GM19468 (cell line): ENCODE measurements around the gene AFM.

Experiments used
- ATAC-seq: cut with Tn5 transposase; IDR thresholded peaks from one replicate; pipeline ENCODE4 v1.9.1; 2021; ENCODE audit warnings: mild to moderate bottlenecking, moderate library complexity, moderate number of reproducible peaks; ENCODE audit not compliant: unreplicated experiment; ENCODE audit errors: extremely low read depth

The AFM gene

DNA sequence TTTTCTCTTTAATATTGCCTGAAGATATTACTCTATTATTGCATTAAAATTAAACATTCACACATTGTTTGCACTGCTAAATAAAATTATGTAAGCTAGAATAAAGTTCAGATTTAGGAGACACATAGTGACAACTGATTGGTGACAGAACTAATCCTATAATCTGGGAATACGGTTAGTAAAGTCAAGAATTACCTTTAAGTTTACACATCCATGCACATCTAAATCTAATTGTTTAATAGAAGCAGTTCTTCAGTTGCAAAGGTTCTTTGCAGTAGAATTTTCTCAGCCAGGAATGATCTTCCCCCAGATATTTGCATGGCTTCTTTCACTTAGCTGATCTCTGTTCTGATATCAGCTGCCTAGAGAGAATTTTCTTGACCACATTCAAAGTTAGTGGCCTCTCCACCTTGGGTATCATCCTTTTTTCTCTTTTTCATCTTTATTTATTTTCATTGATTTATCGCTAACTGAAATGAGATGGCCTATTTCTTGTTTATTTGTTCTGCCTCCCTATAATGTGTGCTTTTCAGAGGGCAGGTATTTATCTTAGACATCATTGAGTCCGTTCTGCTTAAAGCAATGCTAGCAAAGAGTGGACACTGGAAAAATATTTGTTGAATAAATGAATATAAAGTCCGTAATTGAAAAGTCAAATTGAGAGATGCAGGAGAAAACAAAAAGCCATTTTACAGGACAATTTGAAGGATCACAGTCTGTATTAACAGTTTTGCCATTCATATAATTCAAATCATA is 32.9 kb upstream of the AFM start:
- no peak for ATAC-seq

DNA sequence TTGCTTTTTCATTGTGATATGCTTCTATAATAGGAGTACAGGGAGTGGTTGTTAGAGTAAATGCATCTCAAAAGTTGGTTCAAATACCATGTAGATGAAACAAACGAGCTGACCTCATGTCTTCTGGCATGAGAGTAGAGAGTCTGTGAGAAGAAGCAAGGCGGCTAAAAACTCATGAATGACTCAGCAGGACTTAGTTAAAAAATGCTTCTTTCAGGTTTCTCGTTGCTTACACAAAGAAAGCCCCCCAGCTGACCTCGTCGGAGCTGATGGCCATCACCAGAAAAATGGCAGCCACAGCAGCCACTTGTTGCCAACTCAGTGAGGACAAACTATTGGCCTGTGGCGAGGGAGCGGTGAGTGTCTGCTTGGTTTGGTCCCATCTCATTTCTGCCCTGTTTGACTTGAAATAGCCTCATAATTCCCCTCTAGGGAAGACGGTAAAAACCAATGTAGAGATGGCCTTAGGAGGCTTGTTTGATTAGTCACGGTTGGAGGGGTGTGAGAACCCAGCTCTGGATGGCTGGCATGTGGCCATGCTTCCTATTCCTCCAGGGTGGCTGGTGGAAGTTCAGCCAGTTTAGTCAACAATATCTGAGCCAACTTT is 31.0 kb upstream of the AFM start:
- no peak for ATAC-seq

DNA sequence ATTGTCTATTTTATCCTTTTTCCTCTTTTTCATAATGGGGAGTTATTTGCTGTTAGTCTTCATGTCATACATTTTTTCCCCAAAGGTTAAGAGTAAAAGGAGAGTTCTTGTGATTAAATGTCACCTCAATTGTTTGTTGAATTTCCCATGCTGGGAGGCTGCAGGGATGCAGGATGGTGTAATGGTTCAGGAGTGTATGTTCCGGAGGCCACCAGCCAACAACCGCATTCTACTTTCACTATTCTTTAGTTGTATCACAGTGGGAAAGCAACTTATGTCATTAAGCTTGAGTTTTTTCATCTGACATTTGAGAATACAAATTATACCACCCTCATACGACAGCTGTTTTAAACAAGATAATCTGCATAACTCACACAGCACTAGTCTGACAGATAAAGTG is 30.1 kb upstream of the AFM start:
- no peak for ATAC-seq

DNA sequence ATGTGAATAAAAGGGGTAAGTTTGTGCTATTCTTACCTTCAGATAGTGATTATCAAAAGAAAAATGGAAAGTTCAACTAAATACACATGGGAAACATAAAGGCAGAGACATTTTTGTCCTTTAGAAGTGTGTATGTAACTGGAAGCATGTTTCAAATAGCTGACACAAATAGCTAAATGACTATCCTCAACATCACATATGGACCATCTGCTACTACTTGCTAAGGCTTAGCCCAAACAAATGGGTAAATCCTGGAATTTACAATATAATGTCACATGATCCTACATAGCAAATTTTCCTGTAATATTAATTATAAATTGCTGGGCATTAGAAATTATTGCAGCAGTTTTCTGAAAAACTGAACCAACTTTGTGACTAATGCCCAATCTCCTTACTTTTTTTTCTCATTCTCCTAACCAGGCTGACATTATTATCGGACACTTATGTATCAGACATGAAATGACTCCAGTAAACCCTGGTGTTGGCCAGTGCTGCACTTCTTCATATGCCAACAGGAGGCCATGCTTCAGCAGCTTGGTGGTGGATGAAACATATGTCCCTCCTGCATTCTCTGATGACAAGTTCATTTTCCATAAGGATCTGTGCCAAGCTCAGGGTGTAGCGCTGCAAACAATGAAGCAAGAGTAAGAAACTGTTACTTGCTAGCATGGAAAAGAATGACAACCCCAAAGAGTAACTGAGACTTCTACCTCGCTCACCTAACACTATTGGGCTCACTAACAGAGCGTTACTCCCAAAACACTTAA is 29.4 kb upstream of the AFM start:
- ATAC-seq, result no peak

DNA sequence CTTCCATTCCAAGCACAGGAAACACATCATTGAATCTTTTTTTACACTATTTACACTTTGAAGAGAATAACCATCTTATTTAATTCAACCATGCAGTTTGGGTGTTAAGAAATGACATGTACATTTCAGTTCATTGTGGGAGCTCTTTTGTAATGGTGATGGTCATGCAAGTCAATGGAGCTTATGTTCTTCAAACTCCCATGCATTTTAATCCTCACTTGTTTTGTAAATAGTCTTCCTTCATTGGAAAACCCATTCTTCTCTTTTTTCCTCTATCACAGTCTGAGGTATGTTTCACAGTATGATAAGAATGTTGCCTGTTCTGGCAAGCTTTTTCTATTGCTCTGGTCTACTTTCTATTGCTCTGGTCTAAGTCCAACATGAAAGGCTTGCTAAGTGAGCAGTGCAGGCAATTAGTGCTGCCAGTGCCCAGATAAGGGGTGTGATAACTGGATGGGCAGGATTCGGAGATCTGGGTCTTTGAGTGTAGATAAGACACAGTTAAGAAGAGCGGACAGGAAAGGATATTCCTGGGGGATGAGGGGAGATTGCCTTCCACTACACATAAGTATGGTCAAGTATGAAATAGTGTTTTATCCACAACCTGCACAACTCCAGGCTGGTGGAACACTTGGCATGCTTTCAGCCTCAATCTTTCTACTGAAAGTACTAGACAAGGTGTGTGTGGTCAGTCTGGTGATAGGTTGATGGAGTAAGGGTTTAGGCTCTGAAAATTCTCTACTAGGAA is 28.4 kb upstream of the AFM start:
- no peak for ATAC-seq

DNA sequence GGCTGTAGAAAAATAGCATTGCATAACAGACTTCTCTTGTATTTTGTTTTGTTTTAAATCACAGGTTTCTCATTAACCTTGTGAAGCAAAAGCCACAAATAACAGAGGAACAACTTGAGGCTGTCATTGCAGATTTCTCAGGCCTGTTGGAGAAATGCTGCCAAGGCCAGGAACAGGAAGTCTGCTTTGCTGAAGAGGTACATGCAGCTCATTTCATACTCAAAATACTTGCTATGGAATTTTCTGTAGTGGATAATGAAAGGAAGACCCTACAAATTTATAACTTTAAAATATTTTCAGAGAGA is 27.9 kb upstream of the AFM start:
- ATAC-seq, result no peak

DNA sequence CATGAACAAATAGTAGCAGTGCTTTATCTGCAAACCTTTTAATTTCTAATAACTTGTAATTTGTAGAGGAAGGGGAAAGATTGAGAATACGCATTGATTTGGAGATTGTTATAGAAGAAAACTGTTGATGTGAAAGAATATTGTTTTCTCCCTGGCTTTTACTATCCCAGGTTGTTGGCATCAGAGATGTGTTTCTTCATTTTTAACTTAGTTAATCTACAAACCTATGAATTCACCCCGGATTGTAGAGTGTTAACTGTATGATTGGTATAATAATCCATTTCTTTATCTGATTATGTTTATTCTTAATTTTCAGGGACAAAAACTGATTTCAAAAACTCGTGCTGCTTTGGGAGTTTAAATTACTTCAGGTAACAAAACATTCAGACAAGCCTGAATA is 26.6 kb upstream of the AFM start:
- no peak for ATAC-seq

DNA sequence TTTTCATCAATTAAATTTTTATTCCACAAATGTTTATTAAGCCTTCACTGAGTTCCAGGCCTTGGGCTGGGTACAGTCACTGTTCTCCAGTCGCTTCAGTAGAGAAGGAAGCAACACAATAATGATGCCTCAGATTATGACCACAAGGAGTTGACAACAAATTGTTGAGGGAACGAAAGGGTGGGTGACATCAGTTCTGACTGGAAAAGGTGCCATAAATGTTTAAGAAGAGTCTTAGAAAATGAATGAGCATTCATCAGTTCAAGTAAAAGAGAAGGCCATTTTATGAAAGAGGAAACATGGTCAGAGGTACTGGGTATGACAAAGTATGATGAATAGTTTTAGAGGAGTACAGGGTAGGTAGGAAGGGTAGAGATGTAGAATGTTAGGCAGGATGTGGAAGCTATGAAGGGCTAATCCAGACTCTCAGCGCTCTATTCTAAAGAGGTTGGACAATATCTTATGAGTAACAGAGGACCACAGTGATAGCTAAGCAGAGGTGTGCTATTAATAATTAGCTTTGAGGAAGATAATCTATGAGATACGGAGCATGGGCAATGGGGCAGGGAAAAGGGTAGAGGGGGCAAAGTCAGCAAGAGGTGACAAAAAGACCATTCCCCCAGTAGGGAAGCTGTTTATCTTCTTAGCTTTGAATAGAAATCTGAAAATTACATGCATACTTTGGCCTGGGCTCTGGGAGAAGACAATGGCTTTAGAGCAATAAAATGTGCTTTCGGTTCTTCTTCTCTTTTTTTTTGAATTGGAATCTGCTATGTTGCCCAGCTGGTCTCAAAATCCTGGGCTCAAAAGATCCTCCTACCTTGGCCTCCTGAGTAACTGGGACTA is 25.1 kb upstream of the AFM start:
- ATAC-seq, result no peak

DNA sequence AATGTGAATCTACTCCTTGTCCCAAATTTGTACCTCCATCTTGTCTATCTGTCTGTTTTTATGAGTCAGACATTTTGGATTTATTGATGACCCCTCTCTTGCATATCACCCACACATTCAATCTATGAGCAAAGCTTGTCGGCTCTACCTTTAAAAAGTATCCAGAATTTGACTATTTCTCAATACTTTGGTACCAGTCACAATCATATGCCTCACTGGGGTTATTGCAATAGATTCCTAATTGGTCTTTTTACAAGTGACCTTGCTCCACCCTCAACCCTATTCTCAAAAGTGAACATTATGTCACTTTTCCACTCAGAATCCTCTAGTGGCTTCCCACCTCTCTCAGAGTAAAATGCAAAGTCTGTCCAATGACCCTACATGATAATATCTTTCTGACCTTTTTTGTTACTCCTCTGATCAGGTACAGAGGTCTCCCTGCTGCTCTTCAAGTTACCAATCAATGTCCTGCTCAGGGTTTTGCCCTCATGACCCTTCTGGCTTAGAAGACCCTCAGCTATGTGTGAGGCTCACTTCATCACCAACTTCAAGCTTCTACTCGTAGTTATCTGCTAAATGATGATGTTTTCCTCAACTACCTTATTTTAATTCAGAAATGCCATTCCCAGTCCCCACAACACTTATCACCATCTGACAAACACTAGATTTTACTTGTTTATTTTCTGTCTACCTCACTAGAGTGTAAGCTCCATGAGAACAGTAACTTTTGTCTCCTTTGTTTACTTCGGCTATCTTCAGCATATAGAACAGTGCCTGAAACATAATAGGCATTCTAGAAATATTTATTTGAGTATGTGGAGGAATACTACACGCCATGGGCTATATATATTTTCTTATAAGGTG is 23.1 kb upstream of the AFM start:
- no peak for ATAC-seq

DNA sequence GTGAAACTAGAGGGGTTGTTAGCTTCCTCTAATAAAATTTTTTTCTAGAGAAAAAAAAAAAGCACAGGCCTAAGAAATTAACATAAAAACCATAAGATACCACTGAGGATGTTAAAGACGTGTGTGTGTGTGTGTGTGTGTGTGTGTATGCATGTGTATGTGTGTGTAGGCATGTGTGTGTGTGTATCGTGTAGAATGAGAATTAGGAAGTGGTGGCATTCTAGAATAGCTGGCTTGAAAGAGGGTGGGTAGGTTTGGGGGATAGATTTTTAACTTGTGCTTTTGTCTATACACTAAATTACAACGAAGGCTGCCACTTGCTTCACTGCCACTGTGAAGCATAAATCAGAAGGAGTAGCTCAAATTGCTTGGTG is 22.5 kb upstream of the AFM start:
- ATAC-seq, result no peak

DNA sequence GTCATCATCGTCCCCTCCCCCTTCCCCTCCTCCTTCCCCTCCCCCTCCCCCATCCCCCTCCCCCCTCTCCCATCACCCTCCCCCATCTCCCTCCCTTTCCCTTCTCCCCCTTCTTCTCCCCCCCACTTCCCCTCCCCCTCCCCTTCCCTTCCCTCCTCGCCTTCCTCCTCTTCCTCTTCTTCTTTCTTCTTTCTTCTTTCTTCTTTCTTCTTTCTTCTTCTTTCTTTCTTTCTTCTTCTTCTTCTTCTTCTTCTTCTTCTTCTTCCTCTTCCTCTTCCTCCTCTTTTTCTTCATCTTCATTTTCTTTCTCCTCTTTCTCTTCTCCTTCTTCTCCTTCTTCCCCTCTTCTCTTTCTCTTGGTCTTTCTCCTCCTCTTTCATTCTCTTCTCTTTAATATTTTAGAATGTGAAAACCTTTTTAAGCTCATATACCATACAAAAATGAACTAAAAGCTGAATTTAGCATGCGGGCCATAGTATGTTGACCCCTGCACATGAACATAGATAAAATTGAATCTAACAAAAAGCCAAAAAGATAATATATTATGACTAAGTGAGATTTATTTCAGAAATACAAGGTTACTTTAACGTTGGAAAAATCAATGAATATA is 20.5 kb upstream of the AFM start:
- no peak for ATAC-seq

DNA sequence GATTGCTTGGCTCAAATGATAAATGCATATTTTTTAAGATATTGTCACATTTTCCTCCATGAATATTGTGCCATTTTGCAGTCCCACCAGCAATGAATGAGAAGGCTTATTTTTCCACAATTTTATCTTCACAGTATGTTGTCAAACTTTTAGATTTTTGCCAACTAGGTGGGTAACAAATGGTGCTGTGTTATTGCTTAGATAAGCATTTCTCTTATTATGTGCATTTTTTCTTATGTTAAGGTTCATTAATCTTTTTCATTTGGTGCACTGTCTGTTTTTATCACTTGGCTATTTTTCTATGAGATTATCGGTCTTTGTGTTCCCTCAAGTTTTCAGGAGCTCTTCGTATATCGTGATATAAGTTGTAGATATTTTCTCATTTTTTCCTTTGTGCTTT is 13.4 kb upstream of the AFM start:
- no peak for ATAC-seq

DNA sequence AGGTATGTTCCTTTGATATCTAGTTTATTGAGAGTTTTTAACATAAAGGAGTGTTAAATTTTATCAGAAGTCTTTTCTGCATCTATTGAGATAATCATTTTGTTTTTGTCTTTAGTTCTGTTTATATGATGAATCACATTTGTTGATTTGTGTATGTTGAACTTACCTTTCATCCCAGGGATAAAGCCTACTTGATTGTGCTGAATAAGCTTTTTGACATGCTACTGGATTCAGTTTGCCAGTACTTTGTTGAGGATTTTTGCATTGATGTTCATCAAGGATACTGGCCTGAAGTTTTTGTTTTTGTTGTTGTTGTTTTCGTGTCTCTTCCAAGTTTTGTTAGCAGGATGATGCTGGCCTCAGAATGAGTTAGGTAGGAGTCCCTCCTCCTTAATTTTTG is 10.8 kb upstream of the AFM start:
- ATAC-seq, result no peak

DNA sequence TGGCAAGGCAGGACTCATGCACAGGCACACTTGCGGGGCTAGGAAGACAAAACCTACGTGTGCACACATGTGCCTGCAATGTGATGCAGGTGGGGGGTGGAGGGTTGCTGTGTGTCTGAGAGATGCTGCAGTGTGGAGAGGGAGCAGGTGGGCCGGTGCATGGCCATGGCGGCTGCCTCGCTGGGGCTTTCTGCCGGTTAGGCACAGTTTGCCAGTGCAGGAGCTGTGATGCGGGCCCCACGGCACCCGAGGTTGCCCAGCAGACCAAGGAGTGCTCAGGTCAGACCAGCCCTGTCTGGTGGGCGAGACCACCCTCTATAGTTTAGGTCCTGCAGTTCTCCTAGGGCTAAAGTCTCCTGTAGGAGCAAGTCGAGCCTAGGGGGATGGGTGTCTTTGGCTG is 4.4 kb upstream of the AFM start:
- ATAC-seq, result no peak

DNA sequence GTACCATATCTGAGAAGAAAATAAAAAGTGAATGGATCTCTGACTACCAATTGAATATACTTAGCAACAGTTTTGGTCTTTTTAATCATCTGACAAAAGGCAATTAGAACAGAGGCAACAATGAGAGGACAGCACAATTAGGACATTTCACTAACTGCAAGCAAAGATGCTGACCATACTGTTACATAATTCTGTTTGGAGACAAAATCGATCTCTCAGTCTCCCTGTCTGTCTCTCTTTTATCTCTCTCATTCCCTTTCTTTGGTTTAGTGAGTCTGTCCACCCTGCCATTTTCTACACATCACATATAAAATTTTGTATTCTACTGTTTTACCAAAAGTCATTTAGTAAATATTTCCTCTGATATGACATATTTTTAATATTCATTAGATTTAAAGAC is 2.2 kb upstream of the AFM start:
- no peak for ATAC-seq

DNA sequence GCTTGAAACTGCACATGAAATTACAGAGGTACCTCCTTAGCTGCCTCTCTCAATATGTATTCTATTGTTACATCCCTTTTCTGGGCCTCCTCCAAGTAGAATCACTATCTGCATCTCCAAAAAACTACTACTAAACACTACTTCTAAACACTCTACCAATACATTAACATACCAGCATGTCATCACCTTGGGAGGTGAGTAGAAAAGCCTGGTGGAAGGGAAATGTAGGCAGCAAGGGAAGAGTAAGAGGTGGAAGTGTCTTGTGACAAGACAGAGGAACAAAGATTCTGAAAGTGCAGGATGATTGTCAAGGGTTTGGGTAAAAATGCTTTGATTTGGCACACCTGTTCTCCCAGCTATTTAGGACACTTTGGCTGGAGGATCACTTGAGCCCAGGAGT is 3.5 kb downstream of the AFM start:
- no peak for ATAC-seq

DNA sequence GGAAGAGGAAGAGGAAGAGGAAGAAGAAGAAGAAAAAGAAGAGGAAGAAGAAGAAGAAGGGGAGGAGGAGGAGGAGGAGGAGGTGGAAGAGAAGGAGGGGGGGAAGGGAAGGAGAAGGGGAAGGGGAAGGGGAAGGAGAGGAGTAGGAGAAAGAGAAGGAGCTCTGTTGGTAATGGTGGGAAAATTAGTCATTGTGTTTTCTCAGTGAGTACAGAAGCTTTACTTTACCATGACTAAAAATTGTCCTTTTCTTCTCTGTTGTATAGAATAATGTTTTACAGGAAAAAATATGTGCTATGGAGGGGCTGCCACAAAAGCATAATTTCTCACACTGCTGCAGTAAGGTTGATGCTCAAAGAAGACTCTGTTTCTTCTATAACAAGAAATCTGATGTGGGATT is 4.1 kb downstream of the AFM start:
- no peak for ATAC-seq

DNA sequence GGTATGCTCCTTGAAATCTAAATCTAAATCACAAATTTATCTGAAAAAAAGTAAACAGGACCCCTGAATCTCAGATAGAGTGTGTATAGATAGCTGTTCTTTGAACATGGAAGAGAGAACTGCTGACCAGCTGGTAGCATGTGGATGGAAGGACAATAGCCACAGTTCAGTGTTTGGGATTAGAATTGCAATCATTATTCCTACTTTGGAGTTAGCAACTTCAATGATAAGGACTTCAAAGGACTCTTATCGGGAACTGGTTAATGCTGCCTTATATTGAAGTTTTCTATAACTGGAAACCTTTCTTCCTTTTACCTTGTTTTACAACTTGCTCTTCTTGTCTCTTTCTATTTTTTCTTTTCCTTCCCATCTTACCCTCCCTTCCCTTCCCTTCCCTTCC is 5.0 kb downstream of the AFM start:
- no peak for ATAC-seq

DNA sequence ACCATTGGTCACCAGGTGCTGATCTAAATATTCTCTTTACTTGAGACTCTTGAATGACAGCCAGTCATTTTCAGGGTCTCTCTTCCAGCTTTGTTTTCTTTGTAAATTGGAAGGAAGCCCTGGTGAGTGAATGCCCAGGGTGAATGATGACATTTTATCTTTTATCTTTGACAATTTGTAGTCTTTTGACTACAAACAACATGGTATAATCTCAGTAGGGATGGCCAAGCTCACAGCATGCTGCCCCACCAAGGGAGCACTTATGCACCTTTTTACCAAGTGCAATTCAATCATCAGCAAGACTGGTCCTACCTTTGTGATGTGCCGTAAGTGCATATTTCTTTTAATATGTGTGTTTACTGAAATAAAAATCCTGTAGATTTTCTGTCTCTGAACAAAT is 5.7 kb downstream of the AFM start:
- no peak for ATAC-seq
